IMR-90 (cell line): Measurements from ENCODE around the gene LRP1B.

Source experiments
- CTCF ChIP-seq: conservative IDR thresholded peaks from 2 replicates; pipeline ENCODE4 v1.5.1; 2012; ENCODE audit warnings: mild to moderate bottlenecking, low read depth, low read length, improper control_type of control experiment
- FOS ChIP-seq: fragments of 150-350 bp; IDR thresholded peaks from 2 replicates; pipeline ENCODE4 v1.6.1; 2016; ENCODE audit warnings: low read depth, low read length
- MAZ ChIP-seq: IDR thresholded peaks from 2 replicates; pipeline ENCODE4 v1.6.1; 2012; ENCODE audit warnings: low read depth, mild to moderate bottlenecking, low read length, improper control_type of control experiment, moderate library complexity, borderline replicate concordance
- MXI1 ChIP-seq: IDR thresholded peaks from 2 replicates; pipeline ENCODE4 v1.6.1; 2012; ENCODE audit warnings: low read depth, mild to moderate bottlenecking, low read length, moderate library complexity, borderline replicate concordance
- NFE2L2 ChIP-seq: fragments of 150-350 bp; IDR thresholded peaks from 2 replicates; pipeline ENCODE4 v1.6.1; 2016; ENCODE audit warnings: low read depth, mild to moderate bottlenecking, low read length
- RAD21 ChIP-seq: IDR thresholded peaks from 2 replicates; pipeline ENCODE4 v1.6.1; 2012; ENCODE audit warnings: low read length, improper control_type of control experiment
- SMC3 ChIP-seq: fragments of 150-350 bp; IDR thresholded peaks from 2 replicates; pipeline ENCODE4 v1.6.1; 2016; ENCODE audit warnings: low read depth, mild to moderate bottlenecking, antibody characterized with exemption, low read length, moderate library complexity
- TF ChIP-seq, protein P1 (sequence below): fragments of 150-350 bp; IDR thresholded peaks from 2 replicates; pipeline ENCODE4 v1.6.1; 2017; ENCODE audit warnings: mild to moderate bottlenecking, antibody characterized with exemption, low read length, low read depth

DNA sequence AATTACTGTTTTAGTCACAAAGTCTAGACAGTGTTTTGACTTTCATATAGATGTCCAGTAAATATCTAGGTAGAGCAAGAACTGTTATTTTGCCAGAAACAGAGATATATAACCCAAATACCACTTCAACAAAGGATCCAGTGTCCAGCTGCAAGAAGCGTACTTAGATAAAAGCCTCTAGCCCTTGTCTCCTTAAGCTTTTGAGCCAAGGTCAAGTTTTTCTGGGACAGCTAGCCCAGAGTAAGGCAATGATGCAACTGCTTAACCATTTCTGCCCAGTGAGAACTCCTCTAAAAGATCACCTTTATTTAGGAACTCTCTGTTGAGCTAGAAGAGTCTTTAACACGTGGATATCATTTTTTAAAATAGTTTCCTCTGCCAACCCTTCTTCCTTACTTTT is 1925.7 kb downstream of the LRP1B start:
- no peak for TF ChIP-seq CTCF
- no peak for TF ChIP-seq NFE2L2
- no peak for TF ChIP-seq SMC3
- TF ChIP-seq FOS = no peak
- no peak for TF ChIP-seq MAZ
- no peak for TF ChIP-seq MXI1
- TF ChIP-seq RAD21 = no peak
- TF ChIP-seq, protein P1, sequence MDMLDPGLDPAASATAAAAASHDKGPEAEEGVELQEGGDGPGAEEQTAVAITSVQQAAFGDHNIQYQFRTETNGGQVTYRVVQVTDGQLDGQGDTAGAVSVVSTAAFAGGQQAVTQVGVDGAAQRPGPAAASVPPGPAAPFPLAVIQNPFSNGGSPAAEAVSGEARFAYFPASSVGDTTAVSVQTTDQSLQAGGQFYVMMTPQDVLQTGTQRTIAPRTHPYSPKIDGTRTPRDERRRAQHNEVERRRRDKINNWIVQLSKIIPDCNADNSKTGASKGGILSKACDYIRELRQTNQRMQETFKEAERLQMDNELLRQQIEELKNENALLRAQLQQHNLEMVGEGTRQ = no peak
